Right ventricle myocardium inferior (tissue), 1 donor: ENCODE data around the gene CYP1B1. TPM values are rescaled to one million over a fixed set of nuclear protein-coding genes. Genes with fewer than 3 reads are reported as not detected.

Experiments
- ATAC-seq: fragments of 200-7000 bp; cut with Tn5 transposase; one replicate; pipeline ENCODE4 v1.9.1; 2020; ENCODE audit warnings: mild to moderate bottlenecking, moderate library complexity
- DNase-seq: peaks from one replicate; pipeline ENCODE4 v3.0.0; 2021; ENCODE audit errors: missing footprints
- intact Hi-C: fragments of 100-400 bp; cut with DNase I; formaldehyde crosslinking; loops from one replicate; pipeline ENCODE4 v1.11.0; 2022
- total RNA-seq: library from RNA; stranded (reverse); fragmentation: NEBNext Ultra II Directional; extraction: Animal tissue kit (Norgen Biotek cat#: 25700); gene quantifications from one replicate; pipeline ENCODE4 v1.2.1, GENCODE V29; 2021
- donor health status: DM: no; HTN: yes; CAD: no; lungs with severe emphysema.

Gene CYP1B1
- total RNA-seq, 1 donor from 2014 or later, result 19.6 TPM

DNA sequence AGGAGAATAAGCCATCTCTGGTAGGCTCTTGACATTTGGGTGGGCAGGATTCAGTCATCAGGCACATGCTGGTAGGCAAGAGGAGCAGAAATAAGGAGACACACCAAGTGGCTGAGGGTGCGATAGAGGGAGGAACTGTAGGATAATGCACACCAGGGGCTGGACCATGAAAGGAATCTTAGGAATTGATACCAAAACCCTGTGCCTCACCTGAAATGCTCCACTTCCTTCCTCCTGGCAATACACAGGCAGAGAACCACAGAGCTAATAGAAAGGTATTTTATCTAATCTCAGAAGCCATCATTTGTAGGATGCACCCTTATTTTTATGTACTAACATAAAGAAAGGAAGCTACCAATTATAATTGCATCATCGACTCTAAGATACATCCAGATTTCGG lies 4.4 kb upstream of the CYP1B1 start:
- ATAC-seq (no peak), DNase-seq (no peak)
- intact Hi-C loops, result no loop called here

GRCh38 chr2:38079116-38080052 lies 3.4 kb upstream of the CYP1B1 start:
- intact Hi-C loops, result loop anchor here (10.0 kb wide), 1 partner anchor 195 kb away; no protein-coding TSS in a partner anchor
- DNase-seq (no peak), ATAC-seq (no peak)

DNA sequence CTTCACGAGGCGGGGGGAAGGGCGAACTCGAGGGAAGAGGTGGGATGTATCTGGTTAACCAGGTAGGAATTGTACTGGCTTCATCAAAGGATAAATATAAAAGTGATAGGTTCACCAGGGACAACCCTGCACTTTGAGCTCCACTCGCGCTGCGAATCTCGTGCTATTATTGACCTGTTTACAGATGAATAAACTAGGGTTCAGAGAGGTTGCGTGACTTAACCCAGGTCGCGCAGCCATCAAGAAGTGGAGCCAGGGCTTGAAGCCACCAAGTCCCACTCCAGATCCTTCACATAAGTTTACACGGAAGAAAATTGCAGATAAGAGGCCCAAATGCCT lies 1.4 kb upstream of the CYP1B1 start:
- ATAC-seq (no peak), DNase-seq (no peak)
- intact Hi-C loops, result loop anchor here (10.0 kb wide), 1 partner anchor 197 kb away; no protein-coding TSS in a partner anchor

DNA sequence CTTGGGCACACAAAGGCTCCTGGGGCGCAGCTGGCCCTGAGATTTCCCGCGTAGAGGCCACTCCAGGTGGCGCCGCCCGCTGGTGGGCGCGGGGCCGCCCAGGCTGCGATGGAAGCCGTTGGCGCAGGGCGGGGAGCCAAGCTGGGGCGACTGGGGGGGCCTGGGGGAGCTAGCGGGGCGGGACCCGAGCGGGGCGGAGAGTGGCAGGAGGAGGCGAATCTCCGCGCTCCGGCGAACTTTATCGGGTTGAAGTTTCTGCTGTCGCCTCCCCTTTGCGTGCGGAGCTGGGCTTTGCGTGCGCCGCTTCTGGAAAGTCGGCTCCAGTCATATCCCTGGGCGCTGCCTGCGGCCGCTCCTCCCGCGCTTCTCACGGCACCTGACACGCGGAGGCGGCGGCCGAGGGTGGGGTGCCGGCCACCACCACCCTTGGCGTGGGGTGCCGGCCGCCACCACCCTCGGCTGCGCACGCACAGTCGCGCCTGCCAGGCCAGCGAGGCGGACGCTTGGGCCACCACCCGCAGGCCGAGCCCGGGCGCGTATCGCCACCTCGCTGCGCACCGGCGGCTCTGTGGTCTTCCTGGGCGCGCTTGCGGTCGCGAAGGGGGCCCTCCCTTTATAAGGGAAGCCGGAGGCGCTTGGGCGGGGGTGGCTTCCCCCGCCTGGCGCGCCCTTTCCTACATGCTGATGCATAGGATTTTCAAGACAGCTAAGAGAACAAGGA lies 919 bp upstream of the CYP1B1 start:
- peak; percentile 79 for ATAC-seq
- DNase-seq, result peak; percentile 90
- intact Hi-C loops, result loop anchor here (1.0 to 10.0 kb wide), 3 partner anchors 19 to 198 kb away; no protein-coding TSS in a partner anchor

- DNase-seq (peak; percentile 88), ATAC-seq (peak; percentile 77)
- intact Hi-C loops, result loop anchor here (1.0 to 10.0 kb wide), 3 partner anchors 20 to 199 kb away; no protein-coding TSS in a partner anchor
Measured at GRCh38 chr2:38076152-38076709, 280 bp upstream of the CYP1B1 start.

GRCh38 chr2:38074764-38075506 lies 1.0 kb downstream of the CYP1B1 start:
- DNase-seq, result peak; percentile 78

GRCh38 chr2:38074058-38074763 lies 1.7 kb downstream of the CYP1B1 start:
- no peak for ATAC-seq

More at GRCh38 chr2:38074764-38075506, 1.0 kb downstream of the CYP1B1 start:
- peak; percentile 10 for ATAC-seq
- intact Hi-C loops, result loop anchor here (10.0 kb wide), 1 partner anchor 200 kb away; no protein-coding TSS in a partner anchor

DNA sequence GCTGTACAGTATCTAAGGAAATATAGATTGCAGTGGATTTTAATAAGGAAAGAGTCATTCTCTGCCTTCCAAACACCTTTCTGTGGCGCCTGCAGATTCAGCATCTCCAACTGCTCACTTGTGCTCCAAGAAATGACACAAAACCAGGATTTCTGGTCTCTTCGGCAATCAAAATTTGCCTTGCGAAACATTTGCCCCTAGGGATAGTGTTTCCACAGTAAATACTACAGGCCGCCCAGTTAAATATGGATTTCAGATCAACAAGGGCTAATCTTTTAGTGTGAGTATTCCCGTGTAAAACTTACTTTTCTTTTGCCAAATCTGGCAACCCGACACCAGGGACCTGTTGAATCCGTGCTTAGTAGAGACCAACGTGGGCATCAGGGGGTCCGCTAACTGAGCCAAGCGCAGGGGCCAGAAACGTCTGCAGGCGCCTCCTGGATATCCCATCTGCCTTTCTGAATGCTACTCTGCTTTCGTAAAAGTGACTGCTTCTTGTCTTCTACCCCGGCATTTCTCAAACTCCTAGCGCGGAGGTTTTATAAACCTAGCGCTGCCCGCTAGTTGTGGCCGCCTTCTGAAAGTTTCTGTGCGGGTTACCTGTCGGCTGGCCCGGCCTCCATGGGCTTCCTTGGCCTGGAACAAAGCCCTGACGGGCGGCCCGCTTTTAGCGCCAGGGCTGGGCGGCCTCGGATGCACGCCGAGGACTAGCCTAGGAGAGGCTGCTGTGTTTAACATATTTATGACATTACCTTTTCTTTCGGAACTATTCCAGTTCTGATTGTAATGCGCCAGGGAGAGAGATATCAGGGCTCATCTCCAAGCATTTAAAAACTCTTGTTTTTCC lies 2.5 kb downstream of the CYP1B1 start:
- intact Hi-C loops, result loop anchor here (10.0 kb wide), 1 partner anchor 201 kb away; no protein-coding TSS in a partner anchor
- DNase-seq (no peak), ATAC-seq (no peak)

More at GRCh38 chr2:38074058-38074763, 1.7 kb downstream of the CYP1B1 start:
- DNase-seq, result peak; percentile 78
- intact Hi-C loops, result loop anchor here (10.0 kb wide), 1 partner anchor 201 kb away; no protein-coding TSS in a partner anchor

DNA sequence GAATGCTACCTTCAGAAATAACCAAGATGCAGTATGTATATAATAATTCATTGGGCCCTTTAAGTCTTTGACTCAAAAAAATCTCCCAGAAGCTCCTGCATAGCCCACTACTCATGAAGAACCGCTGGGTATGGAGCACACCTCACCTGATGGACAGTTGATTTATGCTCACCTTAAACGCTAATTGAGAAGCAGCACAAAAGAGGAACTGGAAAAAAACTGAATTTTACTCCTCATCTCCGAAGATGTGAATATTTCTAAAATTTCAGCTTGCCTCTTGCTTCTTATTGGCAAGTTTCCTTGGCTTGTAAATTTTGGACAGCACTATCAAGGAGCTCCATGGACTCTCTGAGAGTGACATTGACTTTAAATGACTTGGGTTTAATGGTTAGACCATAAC lies 5.5 kb downstream of the CYP1B1 start:
- intact Hi-C loops, result loop anchor here (10.0 kb wide), 1 partner anchor 204 kb away; no protein-coding TSS in a partner anchor
- no peak for DNase-seq

DNA sequence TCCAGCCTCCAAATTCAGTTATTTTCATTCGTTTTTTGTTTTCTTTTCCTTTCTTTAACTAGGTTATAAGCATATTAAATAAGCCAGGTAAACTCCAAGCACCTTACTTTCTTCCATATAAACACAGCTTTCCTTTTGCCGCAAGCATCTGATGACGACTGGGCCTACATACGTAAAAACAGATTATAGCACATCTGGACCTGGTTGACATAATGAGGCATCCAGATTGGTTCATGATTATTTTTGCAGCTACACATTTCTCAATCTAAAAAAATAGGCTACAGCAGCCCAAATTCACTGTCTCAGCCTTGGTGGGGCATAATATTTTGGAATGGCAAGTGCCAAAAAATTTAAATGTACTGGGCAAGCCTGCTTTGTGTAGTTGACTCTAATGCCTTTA lies 7.7 kb downstream of the CYP1B1 start:
- intact Hi-C loops, result no loop called here
- DNase-seq (no peak), ATAC-seq (no peak)

More for the DNA sequence above, 5.5 kb downstream of the CYP1B1 start:
- no peak for ATAC-seq

DNA sequence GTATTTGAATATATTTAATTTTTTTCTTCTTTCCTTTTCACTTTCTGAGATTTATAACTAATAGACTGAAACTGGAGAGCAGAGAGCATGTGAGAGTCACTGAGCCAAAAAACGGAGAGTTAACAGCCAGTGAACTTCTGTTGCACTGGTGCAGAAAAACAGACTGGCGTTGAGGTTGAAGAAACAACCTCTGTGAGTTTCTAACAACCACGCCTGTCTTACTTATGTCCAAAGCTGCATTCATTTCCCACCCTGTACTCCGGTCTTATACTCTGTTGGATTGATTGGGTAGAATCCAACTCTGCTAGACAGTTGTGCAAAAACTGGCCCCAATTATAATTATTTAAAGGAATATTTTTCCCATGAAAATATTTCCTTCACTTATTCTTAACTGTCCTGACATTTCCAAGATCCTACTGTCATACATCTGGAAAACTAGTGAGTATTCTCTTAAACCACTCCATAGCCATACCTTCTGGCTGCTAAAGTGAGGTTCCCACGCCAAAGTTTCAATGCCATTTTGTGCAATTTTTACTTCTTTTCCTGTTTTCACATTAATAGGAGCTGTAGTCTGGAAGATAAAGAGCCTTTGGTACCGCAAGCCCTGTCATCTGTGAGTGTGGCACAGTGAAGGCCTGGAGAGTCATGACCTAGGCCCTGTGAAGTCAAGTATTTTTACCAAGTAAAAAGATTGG lies 9.4 kb downstream of the CYP1B1 start:
- DNase-seq (no peak), ATAC-seq (peak; percentile 37)
- intact Hi-C loops, result no loop called here

DNA sequence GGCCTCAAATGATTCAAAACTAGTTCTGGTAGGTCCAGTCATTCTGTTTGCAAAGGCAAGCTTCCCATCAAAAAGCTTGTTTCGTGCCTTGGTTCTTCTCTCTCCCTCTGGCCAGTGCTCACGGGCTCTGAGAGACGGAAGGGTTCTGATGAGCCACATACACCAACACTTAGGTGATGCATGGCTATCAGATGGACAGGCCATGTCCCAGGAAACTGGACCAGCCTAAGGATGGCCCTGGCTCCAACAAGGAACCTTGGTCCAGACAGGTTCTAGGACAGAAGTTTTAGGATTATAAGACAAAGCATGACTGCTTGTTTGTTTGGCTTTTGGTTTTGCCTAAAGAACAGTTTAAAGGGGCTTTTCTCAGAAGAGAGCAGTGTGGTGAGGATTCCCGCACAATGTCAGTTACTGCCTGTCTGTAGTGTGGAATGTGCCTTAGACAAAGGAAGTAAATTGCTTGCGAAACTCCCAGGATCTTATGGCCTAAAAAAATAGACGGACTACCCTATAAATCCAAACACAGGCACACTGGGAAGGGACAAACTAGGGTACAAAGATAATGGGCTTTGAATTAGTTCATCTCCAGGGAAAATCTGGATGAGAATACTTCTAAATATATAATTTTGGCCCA lies 10.3 kb downstream of the CYP1B1 start:
- DNase-seq (no peak), ATAC-seq (no peak)
- intact Hi-C loops, result no loop called here

GRCh38 chr2:38064801-38065501 lies 11.0 kb downstream of the CYP1B1 start:
- ATAC-seq, result peak; percentile 34
- no peak for DNase-seq
- intact Hi-C loops, result no loop called here

DNA sequence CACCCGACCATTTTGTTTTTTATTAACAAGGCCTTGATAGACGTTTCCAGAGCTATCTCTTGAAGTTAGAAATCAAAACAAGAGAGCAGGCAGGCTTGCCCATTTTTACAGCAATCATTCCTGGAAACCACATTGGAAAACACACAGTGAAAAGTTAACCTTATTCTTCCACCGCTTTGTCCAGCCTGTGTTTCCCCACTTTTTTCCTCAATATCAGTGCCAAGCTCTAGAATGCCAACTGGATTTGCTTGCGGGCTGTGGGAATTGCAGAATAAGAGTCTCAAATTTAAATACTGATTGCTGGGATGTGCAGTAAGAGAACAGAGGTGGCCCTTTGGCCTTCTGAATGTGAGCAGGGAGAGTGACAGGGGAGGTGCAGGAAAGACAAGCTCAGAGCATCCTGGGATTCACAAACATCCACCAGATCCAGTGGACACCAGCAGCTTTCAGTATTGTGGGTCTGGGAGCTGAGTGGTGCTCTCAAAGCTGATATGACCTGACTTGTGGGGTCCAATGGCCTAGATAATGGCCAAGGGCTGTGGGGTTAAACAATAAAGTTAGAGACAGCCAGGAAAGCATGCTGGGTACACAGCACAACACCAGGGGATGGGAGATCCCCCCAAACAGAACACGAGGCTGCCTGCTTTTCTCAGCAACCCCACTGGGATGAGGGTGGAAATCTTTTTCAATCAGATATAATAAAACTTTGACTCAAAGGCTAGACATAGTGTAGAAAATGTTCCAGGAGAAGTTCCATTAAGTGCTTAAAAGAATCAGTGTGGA lies 15.5 kb downstream of the CYP1B1 start:
- ATAC-seq (no peak), DNase-seq (no peak)
- intact Hi-C loops, result no loop called here
